ENCODE data around the gene HAUS2.

DNA sequence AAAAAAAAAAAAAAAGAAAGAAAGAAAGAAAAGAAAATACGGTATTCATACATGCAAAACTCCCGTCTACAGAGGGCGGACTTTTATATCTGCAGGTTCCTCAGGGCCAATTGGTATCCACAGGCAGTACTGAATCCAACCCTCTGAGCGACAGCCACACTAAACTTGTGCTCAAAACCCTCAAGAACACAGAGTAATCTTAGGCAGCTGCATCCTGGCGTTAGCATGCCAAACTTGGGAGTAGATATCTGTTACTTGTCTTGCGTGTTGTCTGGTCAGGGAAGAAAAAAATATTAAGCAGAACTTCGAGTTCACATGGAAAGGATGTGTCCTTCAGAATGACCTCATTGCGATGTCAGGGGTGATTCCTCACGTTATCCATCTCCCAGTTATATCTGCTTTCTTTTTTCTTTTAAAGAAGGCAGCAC, 40.4 kb upstream of the HAUS2 start:
- TF ChIP-seq EP300 (IDR thresholded peaks at IDR 0.05) (no peak), CTCF (IDR thresholded peaks at IDR 0.05) (no peak), POLR2A (IDR thresholded peaks at IDR 0.05) (no peak)
